ENCODE results near the gene CCDC187.
"Not testable (repeated sequence)": the region's sequence is repeated elsewhere in the genome, so short reads cannot be mapped to it uniquely, and the experiment has no call there.

Gene CCDC187

DNA sequence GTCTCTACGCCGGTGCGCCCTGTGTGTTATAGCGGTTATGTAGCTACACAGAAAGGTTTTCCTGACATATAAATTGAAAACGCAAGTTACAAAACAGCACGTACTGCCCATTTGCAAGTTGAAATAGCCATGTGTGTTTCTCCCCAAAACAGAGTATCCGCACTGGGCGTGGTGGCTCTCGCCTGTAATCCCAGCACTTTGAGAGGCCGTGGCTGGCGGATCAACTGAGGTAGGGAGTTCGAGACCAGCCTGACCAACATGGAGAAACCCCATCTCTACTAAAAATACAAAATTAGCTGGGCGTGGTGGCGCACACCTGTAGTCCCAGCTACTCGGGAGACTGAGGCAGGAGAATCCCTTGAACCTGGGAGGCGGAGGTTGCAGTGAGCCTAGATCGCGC is 37.3 kb downstream of the CCDC187 start:
- not testable (repeated sequence) for DNase-seq (ENCODE audit: low read depth)

DNA sequence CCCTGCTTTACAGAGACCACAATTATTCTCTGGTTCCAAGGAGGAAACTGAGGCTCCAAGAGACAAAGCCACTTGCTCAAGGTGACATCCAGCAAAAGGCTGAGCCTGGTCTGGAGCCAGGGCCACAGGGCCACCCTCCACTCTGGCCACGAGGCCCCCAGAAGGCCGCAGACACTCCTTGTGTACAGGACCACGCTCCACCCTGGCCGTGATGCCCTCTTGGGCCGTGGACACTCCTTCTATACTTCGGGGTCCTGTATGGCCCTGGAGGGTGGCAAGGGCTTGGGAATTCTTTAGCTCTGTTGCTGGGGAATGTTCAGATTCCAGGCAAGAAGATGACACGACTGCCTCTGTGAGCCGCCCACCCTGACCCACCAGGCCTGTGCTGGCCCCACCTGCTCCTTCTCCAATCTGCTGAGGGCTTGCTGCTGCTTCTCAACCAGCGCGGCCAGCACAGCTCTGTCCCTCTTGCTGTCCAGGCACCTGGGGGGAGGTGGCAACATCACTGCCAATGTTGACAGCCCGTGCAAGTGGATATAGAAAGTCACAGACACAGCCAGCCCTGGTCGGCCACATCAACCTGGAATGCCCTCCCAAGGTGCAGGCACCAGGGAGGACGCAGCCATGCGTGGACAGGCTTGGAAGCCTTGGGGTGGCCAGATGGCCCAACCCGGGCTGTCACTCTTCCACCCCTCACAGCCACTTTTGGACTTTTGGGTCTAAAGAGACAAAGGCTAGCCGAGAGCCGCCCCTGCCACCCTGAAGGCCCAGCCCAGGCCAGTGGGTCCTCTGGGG is 38.1 kb downstream of the CCDC187 start:
- DNase-seq (ENCODE audit: low read depth), result no peak

DNA sequence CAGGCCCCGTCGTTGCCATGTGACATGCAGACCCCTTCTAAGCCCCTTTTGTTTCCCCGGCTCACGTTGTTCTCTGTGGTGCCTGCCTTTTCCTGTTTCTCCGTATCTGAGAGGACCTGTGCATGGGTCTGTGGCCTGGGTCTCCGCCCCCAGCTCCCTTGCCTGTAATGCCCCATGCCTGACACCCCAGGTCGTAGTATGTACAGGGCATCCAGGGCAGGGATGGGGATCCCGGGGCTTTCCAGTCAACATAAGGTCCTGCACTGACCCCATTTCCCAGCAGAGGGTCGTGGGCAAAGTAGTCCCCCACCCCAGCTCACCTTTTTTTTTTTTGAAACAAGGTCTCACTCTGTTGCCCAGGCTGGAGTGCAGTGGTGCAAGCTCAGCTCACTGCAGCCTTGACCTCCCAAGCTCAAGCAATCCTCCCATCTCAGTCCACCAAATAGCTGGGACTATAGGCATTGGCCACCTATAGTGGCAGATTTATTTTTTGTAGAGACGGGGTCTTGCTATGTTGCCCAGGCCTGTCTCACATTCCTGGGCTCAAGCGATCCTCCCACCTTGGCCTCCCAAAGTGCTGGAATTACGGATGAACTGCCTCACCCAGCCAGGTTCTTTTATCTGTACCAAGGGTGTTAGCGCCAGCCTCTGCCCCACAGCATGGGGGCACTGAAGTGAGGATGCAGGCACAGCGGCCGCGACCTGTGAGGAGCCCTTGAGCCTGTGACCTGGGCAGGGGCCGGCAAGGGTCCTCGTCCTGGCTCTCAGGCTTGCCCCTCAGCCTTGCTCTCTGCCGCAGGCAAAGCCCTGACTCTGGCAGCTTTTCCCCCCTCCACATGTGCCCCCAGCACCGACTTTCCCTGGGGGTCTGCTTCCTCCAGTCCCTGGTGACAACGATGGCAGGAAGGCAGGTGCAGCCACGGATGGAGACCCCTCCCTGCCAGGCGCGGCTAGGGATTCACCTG is 39.2 kb downstream of the CCDC187 start:
- no peak for DNase-seq (ENCODE audit: low read depth)

DNA sequence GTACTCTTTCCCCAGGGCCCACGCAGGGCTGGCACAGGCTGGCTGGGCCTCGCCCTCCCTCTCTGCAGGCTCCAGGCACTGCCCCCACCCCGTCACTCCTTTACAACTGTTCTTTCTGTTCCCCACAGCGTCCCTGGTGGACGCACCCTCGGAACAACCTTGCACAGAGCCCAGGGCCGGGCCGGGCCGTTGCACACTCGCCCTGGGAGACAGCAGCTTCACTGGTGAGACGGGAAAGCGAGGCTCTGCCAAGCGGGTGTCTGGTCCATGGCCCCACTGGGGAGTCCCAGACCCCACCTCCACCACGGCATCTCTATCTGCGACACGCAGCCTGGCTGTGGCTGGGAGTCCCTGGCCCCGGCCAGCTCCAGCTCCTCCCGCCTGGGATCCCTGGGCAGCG is 39.9 kb downstream of the CCDC187 start:
- no peak for DNase-seq (ENCODE audit: low read depth)

DNA sequence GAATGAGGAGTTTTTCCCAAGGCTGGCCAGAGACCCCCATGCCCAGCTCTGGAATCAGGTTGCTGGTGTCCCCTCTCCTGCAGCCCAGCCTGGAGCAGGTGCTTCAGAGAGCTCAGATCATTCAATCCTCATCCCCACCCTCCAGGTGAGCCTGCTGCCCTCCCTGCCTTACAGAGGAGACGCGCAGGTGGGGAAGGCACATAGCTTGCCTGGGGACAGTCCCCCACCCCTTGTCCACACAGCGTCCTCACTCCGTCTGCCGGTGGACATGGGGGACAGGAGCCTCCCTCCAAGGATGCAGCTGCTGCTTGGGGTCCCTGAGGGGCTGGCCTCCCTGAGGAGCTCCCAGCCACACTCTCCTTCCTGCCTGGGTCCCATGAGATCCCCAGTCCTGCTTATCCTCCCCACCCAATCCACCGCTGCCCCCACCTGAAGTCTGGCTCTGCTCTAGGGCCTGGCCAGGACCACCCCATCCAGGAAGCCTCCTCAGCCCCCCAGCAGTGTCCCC is 41.2 kb downstream of the CCDC187 start:
- DNase-seq (ENCODE audit: low read depth), result no peak

DNA sequence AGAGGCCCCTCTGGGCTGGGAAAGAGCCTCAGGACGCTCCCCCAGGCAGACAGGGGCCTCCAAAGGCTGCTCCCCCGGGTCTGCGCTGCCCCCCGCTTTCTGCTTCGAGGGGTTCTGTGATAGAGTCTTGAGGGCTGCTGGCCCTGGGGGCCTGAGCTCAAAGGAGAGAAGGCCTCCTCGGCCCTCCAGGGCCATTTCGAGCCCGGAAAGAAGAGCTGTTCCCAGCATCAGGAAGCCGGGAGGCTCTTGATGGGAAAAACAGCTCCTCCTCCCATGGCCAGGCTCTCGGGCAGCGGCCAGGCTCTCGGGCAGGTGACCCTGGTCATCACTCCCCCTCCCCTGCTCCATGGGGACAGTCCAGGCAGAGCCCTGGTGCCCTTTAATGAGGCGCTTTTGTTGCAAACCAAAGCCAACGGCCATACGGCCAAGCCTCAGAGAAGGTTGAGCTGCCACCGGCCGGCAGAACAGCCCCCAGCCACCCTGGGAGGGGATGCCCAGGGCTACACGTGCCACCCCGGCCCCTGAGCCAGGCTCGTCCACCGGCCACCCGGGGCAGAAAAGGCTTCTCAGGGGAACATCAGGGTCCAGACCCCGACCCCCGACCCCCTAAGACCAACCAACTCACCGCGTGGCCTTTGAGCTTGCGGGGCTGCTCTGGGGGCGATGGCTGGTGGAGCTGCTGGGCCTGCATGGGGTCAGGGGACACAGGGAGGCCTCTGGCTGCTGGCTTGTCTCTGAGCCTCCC is 42.0 kb downstream of the CCDC187 start:
- DNase-seq (ENCODE audit: low read depth), result no peak

DNA sequence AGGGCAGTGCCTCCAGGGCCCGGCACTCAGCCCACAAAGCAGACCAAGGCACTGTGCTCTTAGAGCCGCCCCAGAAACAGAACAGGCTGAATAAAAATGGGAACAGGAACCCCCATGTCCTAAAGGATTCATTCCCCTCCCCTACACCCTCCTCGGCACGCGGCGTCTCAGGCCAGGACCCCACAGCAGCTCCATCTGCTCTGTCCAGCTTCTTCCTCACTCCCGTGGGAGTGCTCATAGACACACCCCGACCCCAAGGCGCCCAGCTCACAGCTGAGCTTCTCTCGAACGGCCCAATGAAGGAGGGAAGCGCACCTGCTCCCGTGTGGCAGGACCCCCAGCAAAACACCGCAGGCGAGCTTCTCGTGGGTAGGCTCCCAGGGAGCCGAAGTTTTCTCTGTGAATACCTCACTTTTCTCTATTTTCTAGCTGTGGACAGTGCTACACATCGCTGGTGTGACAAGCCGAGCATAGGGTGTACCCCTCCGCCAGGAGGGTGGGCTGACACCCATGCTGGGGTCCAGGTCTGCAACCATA is 42.9 kb downstream of the CCDC187 start:
- DNase-seq (ENCODE audit: low read depth), result no peak

DNA sequence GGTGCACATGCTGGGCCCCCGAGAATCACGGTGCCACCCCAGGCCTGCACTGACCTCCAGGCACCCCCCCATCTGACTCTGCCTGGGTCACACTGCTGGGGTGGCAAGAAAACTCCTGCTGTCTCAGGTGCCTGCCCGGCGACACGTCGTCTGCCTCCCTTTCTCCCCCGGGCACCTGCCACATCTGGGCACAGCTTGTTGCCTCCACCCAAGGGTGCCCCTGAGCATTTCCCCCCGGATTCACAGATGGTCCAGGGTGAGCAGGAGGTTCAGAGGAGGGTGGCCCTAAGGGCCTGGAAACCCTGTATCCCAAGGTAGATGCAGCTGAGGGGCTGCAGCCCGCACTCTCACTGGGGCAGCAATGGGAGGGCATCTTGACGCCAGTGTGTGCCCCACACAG is 43.4 kb downstream of the CCDC187 start:
- DNase-seq (ENCODE audit: low read depth), result no peak

DNA sequence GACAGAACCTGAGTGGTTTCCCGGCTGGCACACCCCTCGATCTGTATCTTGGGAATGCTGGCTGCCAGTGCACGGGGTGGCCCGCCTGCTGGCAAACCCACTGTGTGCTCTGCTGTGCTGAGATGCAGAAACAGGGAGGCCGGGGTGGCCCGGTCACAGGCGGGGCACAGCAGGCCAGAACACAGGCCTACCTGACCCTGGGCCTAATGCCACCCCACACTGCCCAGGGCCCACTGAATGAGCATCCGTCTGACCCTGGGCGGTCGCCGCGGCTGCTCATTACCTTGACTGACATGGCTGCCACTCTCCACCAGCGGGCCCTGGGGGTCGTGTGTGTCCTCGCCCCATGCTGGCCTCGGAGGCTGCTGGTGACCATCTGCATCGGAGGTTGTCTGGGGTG is 44.1 kb downstream of the CCDC187 start:
- no peak for DNase-seq (ENCODE audit: low read depth)

DNA sequence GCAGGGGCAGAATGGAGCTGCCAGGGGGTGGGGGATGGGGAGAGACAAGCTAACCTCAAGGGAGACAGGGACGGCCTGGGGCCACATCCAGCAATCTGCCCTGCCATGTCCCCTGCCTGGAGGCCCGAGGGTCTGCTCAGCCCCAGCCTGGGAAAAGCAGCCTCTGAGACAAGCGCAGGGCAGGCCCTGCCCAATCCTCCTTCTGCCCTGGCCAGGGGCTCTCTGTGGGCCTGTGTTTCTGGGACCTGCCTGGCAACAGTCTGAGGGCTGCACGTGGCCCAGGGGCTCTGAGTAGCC is 44.4 kb downstream of the CCDC187 start:
- no peak for DNase-seq (ENCODE audit: low read depth)

DNA sequence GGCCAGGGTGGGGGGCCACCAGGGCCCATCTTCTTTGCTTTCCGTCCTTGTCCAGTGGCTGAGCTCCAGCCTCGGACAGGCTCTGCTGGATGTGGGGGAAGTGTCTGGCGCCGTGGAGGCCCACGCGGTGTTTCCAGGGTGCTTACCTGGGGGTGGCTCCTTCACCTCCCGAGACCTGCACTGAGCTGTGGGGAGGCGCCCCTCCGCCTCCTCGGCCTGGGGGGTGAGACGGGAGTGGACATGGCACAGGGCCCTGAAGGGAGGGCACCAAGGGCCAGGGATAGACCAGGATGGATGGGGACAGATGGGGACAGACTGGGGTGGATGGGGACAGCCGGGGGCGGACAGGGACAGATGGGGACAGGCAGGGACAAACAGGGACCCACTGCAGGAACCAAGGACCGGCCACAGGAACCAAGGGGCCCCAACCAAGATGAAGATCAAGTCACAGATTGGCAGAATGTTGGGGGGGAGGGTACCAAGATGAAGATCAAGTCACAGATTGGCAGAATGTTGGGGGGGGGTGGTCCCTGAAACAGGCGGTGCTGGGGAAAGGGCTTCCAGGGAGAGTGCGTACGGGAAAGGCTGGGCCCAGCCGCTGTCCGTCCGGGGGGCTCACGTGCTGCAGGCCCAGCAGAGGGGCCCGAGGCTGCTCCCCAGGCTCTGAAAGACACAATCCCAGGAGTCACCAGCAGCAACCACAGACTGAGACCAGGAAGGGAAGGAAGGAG is 44.9 kb downstream of the CCDC187 start:
- no peak for DNase-seq (ENCODE audit: low read depth)

DNA sequence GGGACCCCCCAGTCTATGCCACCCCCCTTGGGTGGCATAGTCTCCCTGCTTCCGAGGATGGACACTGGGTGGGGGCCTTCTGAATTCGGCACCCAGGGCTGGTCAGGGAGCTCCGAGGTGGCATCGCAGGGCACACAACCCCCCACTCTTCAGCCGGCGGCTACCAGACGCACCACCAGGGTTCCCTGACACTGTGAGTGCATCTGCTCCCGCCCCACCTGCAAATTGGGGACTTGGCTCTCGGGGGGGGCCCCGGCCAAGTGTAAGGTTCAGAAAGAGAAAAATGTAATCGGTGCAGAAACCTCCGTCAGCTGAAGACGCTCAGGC is 45.6 kb downstream of the CCDC187 start:
- DNase-seq (ENCODE audit: low read depth), result no peak

DNA sequence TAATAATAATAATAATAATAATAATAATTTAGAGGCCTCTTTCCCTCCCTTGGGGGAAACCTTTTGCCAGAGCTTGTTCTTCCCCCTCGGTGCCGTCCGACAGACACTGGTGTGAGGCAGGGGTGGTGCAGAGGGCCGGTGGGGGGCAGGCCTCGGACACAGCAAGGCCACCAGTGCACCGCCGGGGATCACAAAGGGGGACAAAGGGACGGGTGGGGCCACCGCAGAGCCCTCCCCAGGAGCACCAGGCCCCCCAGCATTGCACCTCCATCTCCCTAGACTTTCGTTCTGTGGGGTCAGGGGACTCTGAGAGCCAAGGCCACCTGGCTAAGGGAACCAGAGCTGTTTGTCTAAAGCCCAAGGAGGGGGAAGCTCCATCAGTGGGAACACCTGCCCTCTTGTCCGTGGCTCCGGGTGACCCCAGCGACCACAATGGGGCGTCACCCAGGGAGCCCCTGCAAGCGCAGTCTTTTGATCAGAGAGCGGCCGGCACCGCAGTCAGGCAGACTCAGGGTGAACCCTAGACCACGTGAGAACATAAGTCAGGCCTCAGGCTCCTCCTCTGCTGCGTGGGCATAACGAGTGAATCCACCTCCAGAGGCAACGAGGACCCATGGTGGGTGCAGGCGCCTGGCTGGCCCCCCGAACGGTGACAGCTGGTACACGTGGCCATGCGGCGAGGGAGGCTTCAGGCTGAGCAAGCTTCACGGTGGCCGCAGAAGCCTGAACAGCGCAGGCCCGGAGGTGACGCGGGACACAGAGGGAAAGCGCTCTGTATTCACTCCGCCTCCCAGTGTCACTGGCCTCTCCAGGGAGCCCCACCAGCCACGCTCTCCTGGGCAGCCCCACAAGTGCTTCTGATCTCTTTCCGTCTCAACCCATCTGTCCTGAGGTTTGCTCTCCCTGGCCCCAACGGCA is 46.3 kb downstream of the CCDC187 start:
- no peak for DNase-seq (ENCODE audit: low read depth)

DNA sequence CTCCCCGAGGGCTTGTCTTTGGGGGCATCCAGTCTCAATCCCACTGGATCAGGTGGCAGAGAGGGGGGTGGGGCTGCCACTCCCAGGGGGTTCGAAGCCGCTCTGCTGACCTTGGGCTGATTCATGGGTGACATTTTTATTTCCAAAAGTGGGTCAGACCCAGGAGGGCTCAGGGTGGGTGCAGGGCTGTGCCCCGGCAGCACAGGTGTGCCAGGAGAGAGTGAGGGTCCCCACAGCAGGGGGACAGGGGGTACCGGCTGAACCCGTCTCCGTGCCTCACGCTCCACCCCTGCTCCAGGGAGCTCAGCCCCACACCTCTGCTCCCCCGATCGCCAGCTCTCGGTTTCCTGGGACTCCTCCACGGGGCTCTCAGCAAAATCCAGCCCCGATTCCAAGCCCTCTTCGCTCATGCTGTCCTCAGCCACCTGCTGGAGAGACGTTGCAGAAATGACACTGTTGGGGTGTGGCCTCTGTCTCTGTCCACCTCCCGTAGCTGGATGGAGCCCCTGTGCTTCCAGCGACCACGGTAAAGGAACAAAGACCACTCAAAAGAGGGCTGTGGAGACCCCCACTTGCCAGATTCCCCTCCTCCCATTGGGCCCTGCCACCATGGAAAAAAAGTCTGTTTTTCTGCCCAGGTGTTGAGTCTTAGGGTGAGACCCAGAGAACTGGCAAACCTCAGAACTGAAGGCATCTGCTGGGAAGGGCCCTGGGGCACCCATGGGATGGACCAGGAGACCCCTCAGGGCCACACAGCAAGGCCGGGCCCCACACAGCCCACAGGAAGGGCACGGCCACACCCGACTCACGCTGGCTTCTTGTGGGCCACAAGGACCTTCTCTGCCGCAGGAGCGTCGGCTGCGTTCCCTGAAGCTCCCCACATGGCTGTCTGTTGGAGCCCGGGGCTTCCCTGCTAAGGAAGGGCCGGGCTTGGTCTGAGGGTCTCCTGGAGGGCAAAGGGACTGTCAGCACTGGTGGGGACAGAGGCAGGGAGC is 47.7 kb downstream of the CCDC187 start:
- no peak for DNase-seq (ENCODE audit: low read depth)

DNA sequence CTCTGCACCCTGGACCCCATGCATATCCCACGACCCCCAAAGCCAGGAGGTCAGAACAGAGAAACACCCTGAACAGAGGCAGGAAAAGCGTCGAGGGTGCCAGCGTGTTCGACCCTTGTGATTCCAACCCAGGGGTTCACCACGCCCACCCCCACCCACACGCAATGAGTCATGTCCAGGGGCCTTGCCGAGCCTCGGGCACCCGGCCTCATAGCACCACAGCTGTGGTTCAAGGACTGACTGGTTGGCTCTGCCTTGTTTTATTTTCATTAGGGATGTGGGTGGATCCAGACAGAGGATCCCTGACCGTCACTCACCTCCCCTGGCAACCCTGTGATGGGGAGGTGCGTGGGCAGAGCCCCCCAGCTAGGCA is 48.7 kb downstream of the CCDC187 start:
- no peak for DNase-seq (ENCODE audit: low read depth)

DNA sequence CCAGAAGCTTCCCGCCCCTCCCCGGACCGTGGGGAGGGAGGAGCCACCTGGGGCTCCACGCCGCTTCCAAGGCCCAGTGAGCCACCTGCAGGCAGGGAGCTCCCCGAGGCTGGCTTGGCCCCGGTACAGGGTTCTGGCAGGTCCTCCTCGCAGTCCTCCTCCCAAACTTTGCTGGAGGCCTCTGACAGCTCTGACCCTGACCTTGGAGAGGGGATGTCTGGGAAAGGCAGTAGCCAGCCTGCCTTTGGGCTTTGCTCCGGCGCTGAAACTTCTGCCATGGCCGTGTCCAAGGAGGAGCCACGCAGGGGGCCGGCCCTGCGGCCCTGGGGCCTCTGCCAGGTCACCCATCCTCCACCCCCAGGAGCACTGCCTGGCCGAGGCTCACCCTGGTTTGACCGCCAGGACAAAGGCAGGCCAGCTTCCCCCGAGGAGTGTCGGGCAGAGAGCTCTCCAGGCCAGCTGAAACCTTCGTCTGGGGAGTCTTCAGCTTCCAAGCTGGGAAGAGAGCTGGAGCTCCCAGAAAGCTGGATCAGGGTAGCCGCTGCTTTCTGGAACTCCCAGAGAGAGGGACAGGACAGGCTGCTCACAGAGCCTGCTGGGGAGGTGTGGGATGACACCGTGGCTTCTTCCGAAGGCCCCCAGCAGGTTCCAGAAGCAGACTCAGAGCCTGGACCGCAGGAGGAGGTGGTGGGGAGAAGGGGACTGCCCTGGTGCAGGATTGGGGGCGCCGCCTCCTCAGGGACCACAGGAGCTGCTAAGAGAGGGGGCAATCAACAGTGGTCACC is 49.3 kb downstream of the CCDC187 start:
- no peak for DNase-seq (ENCODE audit: low read depth)

DNA sequence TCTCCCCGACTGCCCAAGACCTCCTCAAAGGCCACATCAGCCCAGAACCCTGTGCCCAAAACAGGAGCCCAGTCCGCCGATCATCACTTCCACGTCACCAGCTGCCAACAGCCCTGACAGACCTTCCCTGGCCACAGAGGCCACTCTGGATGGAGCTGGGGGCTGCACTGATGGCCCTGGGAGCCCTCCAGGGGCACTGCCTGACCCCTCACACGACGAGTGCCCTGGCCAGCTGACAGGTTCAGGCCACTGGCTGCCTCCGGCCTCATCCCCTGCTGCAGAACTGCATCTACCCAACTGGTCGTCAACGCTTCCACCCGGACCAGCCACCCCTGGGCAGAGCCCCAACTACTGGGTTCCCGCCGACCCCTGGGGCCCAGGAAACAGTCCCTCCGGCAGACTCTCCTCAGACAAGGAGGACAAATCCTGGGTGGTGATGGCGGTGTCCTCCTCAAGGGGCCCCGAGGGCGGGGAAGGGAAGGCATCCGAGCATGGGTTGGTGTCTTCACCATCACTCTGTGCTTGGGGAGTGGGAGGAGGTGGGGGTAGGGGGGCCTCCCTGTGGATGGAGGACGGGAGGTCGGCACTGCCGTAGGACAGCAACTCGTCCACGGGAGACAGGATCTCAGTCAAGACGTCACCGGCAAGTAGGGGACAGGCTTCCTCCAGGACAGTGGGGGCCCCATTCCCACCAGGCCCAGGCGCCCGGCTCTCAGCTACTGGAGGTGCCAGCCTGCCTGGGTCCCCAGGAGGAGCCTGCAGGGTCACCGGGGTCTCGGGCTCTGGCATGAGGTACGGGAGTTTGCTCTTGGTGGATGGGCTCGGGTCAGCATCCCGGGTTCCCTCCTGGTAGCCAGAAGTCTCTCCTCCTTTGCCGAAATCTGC is 50.4 kb downstream of the CCDC187 start:
- DNase-seq (ENCODE audit: low read depth), result no peak

DNA sequence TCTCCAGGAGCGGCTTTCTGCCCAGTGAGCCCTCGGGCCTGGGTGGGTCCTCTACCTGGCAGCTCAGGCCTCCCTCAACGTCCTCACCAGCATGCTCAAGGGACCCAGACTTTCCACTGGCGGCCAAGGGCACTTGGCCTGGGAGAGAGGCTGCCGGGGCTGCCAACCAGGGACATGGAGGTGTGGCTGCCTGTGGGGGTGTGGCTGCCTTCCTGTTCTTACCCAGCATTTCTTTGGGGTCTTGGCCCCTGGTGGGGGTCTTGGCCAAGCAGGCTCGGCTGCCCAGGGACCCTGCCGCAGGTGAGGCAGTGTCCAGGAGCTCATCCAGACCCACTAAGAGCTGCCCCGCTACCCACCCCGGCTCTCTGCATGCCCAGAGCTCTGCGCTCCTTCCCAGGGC is 51.0 kb downstream of the CCDC187 start:
- no peak for DNase-seq (ENCODE audit: low read depth)

All from activated T-helper 9 cell treated with anti-CD3 and anti-CD28 coated beads, Interleukin-2, amount 50 U/mL, for 16 hours (primary cell).